GM12878 (cell line): ENCODE data around the gene FGF1. TPM values are rescaled to one million over a fixed set of nuclear protein-coding genes. Genes with fewer than 3 reads are reported as not detected.

ENCODE experiments used
- CBX3 ChIP-seq: fragments of 200-600 bp; sonication (generic); IDR thresholded peaks from 2 replicates; pipeline ENCODE4 v1.6.1; 2016; ENCODE audit warnings: low read depth, borderline replicate concordance
- LARP7 ChIP-seq: fragments of 450-650 bp; IDR thresholded peaks from 2 replicates; pipeline ENCODE4 v1.6.1; 2017; ENCODE audit warnings: mild to moderate bottlenecking
- NBN ChIP-seq: fragments of 450-650 bp; IDR thresholded peaks from 2 replicates; pipeline ENCODE4 v1.6.1; 2016
- RAD21 ChIP-seq: IDR thresholded peaks from 2 replicates; pipeline ENCODE4 v1.6.1; 2011; ENCODE audit warnings: mild to moderate bottlenecking, low read depth, low read length, moderate library complexity; ENCODE audit not compliant: insufficient read depth
- SUZ12 ChIP-seq: fragments of 200-600 bp; sonication (generic); IDR thresholded peaks from one replicate; pipeline ENCODE4 v1.6.1; 2018; ENCODE audit warnings: antibody characterized with exemption, mild to moderate bottlenecking; ENCODE audit not compliant: unreplicated experiment
- polyA plus RNA-seq, 11 experiments: library from polyadenylated mRNA; depleted of rRNA in 4 of 11; unstranded in 6 of 11; stranded (reverse) in 5 of 11; fragments of >200 nt; fragmentation: Nextera tagmentation in 4 of 11; fragmentation: Illumina TruSeq in 1 of 11; extraction: Ambion mirVana in 4 of 11; extraction: Trizol in 1 of 11; gene quantifications; 1 replicate in 1 of 11; 2 replicates in 10 of 11; pipeline versions ENCODE4 v1.2.1 to v1.2.3, GENCODE V29; 2011 to 2016; ENCODE audit warnings: inconsistent platforms in 2 of 11, missing spikeins in 2 of 11, low read depth in 1 of 11
- total RNA-seq, 4 experiments: library from RNA; depleted of rRNA in 3 of 4; stranded (reverse); fragments of >200 nt in 3 of 4; fragmentation: Illumina TruSeq in 1 of 4; extraction: Trizol in 1 of 4; gene quantifications; 2 replicates each; pipeline versions ENCODE4 v1.2.1 to v1.2.3, GENCODE V29; 2013 to 2021
- TF ChIP-seq, protein P1 (sequence below): fragments of 450-650 bp; formaldehyde crosslinking; IDR thresholded peaks from 2 replicates; pipeline ENCODE4 v1.5.0; 2022; ENCODE audit warnings: mild to moderate bottlenecking, missing genetic modification characterization
- TF ChIP-seq, protein P2 (sequence below): fragments of 150-350 bp; IDR thresholded peaks from 2 replicates; pipeline ENCODE4 v1.6.1; 2014; ENCODE audit warnings: mild to moderate bottlenecking, low read depth, low read length

The FGF1 gene
- total and polyA plus RNA-seq, 10 of the 15 experiments (the other 5 are each of a cell fraction or from before 2014, with no cell fraction given) = not detected

DNA sequence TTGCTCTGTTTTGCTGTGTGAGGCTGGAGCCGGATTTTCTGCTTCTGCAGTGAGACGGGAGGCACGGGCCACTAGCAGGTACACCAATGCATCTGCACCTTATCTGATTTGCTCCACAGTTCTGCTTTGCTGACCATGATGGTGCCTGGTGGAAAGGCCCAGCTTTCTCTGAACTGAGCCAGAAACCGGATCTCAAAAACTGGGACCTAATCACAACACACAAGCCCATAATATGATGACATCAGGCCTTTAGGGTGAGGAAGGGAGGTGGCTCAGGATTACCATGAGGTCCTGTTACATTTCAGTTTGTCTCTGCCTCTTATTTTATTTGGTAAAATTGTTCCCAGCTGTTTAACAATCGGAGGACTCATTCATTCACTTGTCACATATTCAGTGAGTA, 49.8 kb downstream of the FGF1 start (continued):
- TF ChIP-seq, protein P1, sequence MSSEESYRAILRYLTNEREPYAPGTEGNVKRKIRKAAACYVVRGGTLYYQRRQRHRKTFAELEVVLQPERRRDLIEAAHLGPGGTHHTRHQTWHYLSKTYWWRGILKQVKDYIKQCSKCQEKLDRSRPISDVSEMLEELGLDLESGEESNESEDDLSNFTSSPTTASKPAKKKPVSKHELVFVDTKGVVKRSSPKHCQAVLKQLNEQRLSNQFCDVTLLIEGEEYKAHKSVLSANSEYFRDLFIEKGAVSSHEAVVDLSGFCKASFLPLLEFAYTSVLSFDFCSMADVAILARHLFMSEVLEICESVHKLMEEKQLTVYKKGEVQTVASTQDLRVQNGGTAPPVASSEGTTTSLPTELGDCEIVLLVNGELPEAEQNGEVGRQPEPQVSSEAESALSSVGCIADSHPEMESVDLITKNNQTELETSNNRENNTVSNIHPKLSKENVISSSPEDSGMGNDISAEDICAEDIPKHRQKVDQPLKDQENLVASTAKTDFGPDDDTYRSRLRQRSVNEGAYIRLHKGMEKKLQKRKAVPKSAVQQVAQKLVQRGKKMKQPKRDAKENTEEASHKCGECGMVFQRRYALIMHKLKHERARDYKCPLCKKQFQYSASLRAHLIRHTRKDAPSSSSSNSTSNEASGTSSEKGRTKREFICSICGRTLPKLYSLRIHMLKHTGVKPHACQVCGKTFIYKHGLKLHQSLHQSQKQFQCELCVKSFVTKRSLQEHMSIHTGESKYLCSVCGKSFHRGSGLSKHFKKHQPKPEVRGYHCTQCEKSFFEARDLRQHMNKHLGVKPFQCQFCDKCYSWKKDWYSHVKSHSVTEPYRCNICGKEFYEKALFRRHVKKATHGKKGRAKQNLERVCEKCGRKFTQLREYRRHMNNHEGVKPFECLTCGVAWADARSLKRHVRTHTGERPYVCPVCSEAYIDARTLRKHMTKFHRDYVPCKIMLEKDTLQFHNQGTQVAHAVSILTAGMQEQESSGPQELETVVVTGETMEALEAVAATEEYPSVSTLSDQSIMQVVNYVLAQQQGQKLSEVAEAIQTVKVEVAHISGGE (CRISPR knock-in tag) = no peak
- TF ChIP-seq CBX3 (no peak), RAD21 (no peak), SUZ12 (no peak), LARP7 (no peak), NBN (no peak)
- TF ChIP-seq, protein P2, sequence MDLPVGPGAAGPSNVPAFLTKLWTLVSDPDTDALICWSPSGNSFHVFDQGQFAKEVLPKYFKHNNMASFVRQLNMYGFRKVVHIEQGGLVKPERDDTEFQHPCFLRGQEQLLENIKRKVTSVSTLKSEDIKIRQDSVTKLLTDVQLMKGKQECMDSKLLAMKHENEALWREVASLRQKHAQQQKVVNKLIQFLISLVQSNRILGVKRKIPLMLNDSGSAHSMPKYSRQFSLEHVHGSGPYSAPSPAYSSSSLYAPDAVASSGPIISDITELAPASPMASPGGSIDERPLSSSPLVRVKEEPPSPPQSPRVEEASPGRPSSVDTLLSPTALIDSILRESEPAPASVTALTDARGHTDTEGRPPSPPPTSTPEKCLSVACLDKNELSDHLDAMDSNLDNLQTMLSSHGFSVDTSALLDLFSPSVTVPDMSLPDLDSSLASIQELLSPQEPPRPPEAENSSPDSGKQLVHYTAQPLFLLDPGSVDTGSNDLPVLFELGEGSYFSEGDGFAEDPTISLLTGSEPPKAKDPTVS = no peak
- TF ChIP-seq, all 136 proteins: peak for 0
